Measurements from ENCODE around the gene EEF2K.
"Not testable (repeated sequence)": the region's sequence is repeated elsewhere in the genome, so short reads cannot be mapped to it uniquely, and the experiment has no call there.

EEF2K gene

DNA sequence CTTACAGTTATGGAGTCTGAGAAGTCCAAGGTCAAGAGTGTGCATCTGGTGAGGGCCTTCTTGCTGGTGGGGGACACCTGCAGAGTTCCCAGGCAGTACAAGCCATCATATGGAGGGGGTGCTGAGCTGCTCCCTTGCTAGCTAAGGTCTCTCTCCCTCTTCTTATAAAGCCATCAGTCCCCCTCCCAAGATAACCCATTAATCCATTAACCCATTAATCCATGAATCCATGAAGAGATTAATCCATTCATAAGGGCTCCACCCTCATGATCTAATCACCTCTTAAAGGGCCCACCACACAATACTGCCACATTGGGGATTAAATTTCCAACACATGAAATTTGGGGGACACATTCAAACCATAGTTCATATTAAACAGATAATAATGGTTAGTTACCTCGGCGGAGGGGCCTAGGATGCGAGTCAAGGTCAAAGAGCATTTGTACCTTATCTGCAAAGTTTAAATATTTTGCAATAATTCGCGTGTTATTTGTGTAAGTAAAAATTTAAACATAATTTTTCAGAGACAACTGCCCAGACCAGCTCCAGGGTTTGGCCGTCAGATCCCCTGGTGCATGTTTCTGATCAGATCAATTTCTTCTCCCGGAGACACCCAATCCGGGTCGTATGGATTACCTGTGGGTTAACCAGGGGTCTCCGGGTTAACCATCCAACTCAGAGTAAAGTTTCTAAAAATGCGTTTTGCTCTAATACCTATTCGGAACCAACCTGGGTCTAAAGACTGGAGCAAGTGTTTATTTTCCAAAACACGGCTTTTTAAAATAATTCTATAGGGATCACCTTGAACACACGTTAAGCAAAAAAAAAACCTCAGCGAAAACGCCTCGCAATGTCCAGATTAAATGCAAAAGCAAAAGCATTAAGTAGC lies 90.4 kb downstream of the EEF2K start:
- DNase-seq (ENCODE audit: low read depth): no peak

GRCh38 chr16:22297114-22297870 lies 91.2 kb downstream of the EEF2K start, which contains the start of gene POLR3E:
TSS of gene POLR3E (plus strand) at chr16:22297409. CDS start at chr16:22302969, 5,560 bp downstream.
- peak; percentile 100 for DNase-seq (ENCODE audit: low read depth)

- DNase-seq (ENCODE audit: low read depth): peak; percentile 32
These were observed 92.0 kb downstream of the EEF2K start for GRCh38 chr16:22297871-22298733.

DNA sequence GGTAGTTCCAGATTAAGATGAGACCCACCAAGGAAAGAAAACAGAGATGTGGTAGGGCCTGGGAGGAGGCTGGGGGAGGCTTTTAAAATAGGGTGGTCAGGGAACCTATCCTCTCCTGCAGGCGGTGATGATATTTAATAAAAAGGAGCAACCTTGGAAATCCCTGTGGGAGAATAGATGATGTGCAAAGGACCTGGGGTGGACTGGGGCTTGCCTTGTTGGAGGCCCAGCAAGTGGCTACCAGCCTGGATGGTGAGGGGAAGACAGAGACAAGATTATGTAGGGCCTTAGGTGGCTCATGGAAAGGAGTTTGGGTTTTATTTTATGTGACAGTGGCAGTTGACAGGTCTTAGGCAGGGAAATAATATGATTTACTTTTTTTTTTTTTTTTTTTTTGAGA lies 93.0 kb downstream of the EEF2K start:
- no peak for DNase-seq (ENCODE audit: low read depth)

DNA sequence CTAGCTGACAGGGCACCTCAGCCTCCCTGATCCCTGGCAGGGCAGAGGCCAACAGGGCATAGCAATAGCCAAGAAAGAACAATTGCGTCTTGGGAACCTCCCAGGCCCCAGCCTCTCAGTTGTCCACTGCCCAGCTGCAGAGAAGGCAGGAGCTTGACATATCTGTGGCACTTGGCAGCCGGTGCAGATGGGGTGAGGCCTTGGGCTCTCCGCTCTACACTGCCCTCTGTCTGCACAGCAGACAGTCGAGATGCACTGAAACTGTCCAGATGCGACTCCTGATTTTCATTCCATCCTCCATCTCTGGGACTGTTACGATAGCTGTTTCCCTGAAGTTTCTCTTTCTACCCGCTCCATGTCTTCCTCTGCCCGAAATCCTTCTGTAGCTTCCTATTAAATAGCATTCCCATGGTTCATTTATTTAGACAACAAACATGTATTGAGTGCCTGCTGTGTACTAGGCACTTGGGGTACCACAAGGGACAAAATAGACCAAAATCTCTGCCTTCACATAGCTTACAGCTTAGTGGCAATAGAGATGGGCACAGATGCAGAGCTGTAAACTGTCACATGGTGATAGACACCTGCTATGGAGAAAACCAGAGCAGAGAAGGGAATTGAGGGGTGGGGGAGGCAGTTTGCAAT lies 94.5 kb downstream of the EEF2K start:
- no peak for DNase-seq (ENCODE audit: low read depth)

DNA sequence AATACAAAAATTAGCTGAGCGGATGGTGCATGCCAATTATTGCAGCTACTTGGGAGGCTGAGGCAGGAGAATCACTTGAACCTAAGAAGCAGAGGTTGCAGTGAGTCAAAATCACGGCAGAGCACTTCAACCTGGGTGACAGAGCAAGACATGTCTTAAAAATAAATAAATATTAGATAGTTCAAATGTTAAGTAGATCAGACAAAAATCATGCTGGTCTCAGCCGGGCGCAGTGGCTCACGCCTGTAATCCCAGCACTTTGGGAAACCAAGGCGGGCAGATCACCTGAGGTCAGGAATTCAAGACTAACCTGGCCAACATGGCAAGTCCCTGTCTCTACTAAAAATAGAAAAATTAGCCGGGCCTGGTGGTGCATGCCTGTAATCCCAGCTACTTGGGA lies 95.3 kb downstream of the EEF2K start:
- not testable (repeated sequence) for DNase-seq (ENCODE audit: low read depth)

DNA sequence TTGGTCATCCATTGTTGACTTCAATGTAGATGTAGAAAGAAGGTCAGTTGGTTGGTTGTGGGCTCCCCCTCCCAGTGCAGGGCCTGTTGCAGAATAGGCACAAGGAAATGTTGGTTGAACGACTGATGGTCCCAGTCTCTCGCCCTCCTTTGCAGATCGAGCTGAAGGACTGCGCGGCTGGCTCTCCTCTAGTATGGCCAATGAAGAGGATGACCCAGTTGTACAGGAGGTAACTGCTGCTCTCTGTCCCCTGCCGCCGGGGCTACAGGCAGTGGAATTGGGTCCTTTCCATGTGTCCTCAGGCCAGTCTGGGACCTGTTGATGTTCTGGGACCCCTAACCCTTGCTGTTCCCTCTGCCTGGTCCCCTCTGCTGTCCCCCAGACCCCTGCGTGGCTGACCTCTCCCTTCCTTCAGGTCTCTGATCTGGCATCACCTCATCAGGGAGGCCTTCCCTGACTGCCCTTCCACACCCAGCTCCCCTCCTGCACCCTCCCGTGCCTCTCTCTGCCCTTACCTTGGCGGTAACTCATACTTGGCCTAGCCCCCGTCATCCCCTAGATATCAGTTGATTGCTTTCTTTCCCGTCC lies 96.8 kb downstream of the EEF2K start:
- no peak for DNase-seq (ENCODE audit: low read depth)

DNA sequence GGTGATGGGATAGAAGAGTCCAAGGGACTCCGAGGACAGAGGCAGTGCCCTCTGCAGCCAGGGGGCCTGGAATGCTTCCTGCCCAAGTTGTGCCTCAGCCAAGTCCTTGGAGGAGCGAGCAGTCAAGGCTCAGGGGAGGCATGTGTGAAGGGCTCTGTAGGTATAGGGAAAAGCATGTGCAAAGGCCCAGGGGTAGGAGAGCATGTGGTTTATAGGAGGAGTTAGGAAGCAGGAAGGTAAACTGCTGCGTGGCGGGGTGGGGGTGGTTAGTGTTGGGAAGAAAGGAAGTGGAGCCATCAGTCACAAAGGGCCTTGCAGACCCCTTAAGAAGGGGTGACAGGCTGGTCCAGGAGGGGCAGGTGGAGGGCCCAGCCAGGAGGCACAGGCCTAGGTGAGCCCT lies 98.3 kb downstream of the EEF2K start:
- no peak for DNase-seq (ENCODE audit: low read depth)

DNA sequence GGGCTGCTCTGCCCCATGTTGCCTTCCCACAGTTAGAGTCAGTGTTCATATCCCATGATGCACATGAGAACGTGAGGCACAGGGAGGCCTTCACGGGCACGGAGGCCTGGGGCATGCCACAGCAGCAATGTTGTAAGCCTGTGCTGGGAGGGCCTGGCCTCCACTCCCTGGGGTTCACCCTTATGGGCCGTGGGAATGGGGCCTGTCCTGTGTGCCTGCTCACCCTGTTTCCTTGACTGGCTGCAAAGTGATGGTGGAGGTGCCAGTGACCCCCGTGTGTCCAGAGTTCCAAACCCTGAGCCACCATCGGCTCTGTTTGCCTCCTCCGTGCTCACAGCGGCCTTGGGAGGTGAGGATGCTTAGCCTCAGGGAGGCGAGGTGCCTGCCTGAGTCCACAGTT lies 100.7 kb downstream of the EEF2K start:
- no peak for DNase-seq (ENCODE audit: low read depth)

DNA sequence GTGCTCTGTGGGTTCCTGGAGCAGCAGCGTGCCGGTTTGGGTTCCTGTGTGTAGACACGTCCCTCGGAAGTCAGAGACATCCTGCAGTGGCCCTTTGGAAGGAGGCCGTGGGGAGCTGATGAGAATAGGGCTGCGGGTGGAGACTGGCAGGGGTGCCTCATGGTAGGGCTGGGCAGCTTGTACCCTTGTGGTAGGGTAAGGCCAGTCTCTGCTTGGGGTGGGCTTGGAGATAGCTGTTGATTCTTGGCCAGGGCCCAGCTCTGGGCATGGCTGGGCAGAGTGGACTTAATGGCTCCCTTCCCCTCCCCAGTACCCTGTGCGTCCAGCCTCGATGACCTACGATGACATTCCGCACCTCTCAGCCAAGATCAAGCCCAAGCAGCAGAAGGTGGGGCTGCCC lies 101.8 kb downstream of the EEF2K start:
- DNase-seq (ENCODE audit: low read depth): no peak

GRCh38 chr16:22308824-22309520 lies 102.9 kb downstream of the EEF2K start:
- DNase-seq (ENCODE audit: low read depth): no peak

- DNase-seq (ENCODE audit: low read depth): no peak
These were observed 105.4 kb downstream of the EEF2K start for GRCh38 chr16:22311520-22311919.

GRCh38 chr16:22312897-22313781 lies 107.1 kb downstream of the EEF2K start:
- DNase-seq (ENCODE audit: low read depth): no peak

- no peak for DNase-seq (ENCODE audit: low read depth)
These were observed 107.9 kb downstream of the EEF2K start for GRCh38 chr16:22313876-22314470.

DNA sequence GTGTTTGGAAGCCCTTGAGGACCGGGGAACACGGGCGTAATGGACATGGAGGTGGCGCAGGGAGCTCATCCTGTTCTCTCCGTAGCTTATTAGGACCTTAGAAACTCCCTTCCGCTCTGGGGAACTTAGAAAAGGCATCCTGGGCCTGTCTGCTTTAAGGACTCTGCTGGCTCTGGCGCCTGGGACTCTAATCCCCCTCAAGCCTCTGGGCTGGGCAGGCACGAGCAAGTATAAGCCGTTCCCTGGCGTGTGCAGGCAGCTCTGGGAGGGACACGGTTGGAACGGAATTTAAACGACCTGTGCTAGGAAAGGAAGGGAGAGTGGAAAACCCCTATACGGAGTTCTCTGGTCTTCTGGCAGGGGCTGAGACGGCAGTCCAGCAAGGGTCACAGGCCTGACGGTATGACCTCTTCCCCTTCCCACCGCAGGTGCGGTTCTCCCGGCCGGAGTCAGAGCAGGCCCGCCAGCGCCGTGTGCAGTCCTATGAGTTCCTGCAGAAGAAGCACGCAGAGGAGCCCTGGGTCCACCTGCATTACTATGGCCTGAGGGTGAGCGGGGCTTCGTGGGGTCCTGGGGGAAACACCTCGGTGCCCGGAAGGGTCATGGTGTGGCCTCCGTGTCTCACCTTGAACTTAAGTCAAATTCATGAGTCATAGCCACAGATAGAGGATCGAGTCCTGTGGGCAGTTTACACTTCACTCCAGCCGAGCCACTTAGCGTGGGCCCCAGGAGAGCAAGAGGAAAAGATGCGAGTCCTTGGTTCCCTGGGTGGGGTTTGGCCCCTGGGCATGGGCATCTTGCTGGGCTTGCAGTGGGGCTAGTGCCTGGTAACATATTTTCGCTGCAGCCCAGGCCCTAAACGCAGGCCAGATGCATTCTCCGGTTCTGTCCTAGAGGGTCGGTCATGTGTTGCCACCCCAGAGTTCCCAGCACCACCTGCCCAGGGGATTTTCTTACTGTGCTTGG lies 108.9 kb downstream of the EEF2K start:
- DNase-seq (ENCODE audit: low read depth): no peak

DNA sequence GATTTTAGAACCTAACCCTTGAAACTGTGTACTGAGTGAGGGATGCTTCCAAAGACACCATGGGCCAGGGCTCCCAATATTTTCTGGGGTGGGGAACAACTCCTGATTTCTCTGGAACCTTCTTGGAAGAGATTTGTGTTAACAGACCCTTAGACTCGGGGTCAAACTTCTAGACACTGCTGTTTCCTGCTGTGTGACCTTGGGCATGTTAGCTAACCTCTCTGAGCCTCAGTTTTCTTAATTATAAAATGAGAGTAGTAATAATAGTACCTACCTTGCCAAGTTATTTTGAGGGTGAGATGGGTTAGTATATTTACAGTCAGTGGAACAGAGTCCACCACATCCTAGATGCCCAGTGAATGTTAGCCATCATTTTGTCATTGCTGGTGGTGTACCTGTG lies 109.9 kb downstream of the EEF2K start:
- DNase-seq (ENCODE audit: low read depth): no peak

DNA sequence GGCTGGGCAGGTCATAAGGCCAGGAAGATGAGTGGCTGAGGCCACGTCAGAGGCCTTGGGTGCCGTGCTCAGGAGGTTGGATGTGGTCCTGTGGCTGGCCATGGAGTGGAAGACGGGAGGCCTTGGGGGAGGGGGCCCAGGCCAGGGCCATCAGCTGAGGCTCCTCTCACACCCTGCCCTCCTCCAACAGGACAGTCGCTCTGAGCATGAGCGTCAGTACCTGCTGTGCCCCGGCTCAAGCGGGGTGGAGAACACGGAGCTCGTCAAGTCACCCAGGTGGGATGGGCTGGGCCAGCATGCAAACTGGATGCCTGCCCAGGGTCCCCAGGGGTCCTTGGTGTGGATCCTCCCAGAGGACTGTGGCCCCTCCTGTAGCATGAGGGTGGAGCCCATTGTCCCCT lies 110.3 kb downstream of the EEF2K start:
- DNase-seq (ENCODE audit: low read depth): no peak

GRCh38 chr16:22317001-22317530 lies 111.0 kb downstream of the EEF2K start:
- no peak for DNase-seq (ENCODE audit: low read depth)
